Stimulated activated naive CD8-positive, alpha-beta T cell treated with anti-CD3 and anti-CD28 coated beads, Interleukin-15, Interleukin-2, amounts not matched to agents 100 ng/mL and 50 ng/mL, for 24 hours (primary cell): ENCODE measurements around the gene CBX2.

Experiments used
- H3K27ac Mint-ChIP-seq: one replicate; pipeline ENCODE4 v1.8.0; 2021; ENCODE audit warnings: mild to moderate bottlenecking, mixed read lengths
- H3K27me3 Mint-ChIP-seq: one replicate; pipeline ENCODE4 v1.8.0; 2021; ENCODE audit warnings: mixed read lengths
- H3K36me3 Mint-ChIP-seq: one replicate; pipeline ENCODE4 v1.8.0; 2021; ENCODE audit warnings: low read depth, mixed read lengths
- H3K4me1 Mint-ChIP-seq: one replicate; pipeline ENCODE4 v1.8.0; 2021; ENCODE audit warnings: low read depth, mixed read lengths
- H3K4me3 Mint-ChIP-seq: one replicate; pipeline ENCODE4 v1.8.0; 2021; ENCODE audit warnings: mild to moderate bottlenecking, mixed read lengths
- H3K9me3 Mint-ChIP-seq: one replicate; pipeline ENCODE4 v1.8.0; 2021; ENCODE audit warnings: mixed read lengths

Gene CBX2

DNA sequence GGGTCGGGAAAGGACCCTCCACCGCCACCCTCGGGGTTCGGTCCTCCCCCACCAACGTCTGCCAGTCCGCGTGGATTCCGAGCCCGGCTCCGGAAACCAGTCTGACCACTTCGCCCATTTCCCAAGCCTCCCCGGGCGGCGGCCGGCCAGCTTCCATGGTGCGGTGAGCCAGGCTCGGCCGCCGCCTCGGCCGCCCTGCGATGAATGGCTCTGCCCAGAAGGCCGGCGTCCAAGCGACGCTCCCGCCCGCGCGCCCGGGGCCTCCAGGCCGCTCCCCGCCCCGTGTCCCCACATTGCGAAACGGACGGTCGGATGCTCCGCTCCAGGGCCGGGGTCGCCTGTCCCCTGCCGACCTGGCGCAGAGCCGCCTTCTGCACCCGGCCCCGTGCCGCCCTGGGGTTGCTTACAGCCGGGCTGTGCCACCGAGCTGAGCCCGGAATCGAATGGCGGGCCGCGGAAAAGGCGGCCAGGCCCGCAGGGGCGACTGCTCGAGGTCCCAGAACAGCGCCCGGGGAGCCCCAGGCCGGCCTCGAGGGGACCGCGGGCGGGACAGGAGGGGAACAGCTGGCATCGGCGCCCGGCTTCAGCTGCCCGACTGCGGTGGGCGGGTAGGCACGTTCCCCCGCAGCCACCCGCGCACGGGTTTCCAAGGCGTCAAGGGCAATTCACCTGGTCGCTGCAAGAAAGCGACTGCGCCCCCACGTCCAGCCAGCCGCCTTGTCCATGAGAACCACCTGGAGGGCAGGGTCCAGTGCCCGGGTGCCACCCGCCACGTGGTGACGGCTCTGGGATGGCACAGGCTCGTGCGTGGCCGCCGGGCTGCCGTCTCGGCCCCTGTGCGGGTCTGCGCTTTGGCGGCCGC lies 37.3 kb downstream of the CBX2 start:
- no peak overlapping the region for H3K27ac Mint-ChIP-seq
- peaks cover 28% of the 10 kb centered on the region for H3K4me1 Mint-ChIP-seq
- H3K4me3 Mint-ChIP-seq, result no peak overlapping the region
- peaks cover 45% of the 10 kb centered on the region for H3K27me3 Mint-ChIP-seq
- no peaks in the 10 kb centered on the region for H3K9me3 Mint-ChIP-seq
- no peaks in the 10 kb centered on the region for H3K36me3 Mint-ChIP-seq

DNA sequence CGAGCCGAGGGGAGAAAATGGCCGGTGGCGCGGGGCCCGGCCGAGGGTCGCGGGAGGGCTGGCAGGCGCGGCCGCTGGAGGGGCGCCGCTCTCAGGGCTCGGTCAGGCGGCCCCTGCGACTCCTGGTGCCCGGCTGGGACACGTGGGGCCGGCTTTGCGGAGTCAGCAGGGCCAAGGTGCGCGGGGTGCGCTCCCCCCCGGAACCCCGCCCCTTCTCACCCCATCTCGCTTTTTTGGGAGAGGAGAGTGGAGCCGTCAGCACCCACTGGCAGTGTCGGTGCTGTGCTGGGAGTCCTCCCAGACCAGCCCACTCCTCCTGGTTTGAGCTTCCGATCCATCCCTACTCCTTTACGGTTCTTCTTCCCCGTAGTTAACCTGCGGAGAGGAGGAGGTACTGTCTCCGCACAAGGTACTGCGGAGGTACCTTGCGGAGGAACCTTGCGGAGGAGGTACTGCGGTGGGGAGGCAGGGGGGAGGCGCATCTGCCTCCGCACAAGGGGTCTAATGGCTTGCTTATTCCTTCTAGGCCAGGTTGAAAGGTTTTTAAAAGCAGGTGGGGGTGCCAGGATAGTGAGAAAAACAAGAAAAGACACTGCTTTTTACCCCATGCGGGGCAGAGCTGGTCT lies 38.0 kb downstream of the CBX2 start:
- peaks cover 24% of the 10 kb centered on the region for H3K4me1 Mint-ChIP-seq
- no peak overlapping the region for H3K27ac Mint-ChIP-seq
- H3K4me3 Mint-ChIP-seq, result no peak overlapping the region
- no peaks in the 10 kb centered on the region for H3K9me3 Mint-ChIP-seq
- no peaks in the 10 kb centered on the region for H3K36me3 Mint-ChIP-seq
- peaks cover 49% of the 10 kb centered on the region for H3K27me3 Mint-ChIP-seq

DNA sequence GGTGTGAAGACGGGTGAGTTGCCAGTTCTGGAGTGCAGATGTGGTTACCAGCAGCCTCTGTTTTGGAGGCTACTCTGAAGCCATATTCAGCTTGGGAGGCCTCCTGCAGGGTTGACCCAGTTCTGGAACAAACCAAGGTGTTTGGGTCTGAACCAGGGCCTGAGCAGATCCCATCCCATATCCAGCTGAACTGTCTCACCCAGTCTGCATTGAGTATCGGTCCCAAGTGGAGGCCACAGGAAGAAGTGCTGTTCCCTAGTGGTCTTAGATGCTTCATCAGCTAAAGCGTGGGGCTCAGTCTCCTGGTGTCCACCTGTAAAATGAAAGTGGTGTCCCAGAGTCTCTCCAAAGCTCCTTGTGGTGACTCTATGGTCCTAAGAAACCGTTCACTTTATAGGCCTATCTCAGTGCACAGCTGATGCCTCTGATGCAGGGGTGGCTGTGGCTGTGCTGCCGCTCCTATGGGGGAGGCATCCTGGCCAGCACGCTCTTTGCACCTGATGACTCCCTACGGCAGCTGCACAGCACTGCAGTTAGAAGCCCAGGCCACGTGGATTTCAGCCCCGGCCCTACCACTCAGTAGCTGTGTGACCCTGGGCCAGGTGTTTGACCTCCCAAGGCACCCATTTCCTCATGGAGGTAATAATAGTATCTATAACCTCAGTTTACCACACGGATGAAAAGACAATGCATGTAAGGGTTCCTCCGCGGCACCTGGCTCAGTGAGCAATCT lies 40.2 kb downstream of the CBX2 start:
- Mint-ChIP-seq H3K4me3 (no peak overlapping the region), H3K27ac (no peak overlapping the region), H3K27me3 (peaks cover 48% of the 10 kb centered on the region)

DNA sequence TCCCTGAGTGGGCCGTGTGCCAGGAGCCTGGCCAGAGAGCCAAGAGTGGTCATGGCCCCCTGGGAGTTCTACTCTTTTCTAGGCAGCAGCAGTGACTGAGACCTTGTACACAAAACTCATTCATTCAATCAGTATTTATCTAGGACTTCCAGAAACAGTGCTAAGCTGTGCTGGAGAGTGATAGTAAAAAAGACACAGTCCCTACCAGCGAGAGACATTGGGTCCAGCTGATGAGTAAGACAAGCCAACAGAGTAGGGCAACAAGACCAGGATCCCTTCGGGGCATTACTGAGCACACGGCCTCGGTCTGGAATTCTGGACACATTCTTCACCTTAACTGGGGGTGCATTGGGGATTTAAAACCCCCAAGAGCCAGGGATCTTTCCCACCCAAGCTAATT lies 41.1 kb downstream of the CBX2 start:
- Mint-ChIP-seq H3K27me3 (peaks cover 48% of the 10 kb centered on the region), H3K4me1 (peaks cover 9% of the 10 kb centered on the region), H3K9me3 (no peaks in the 10 kb centered on the region), H3K27ac (no peak overlapping the region), H3K36me3 (no peaks in the 10 kb centered on the region), H3K4me3 (no peak overlapping the region)

More for the DNA sequence above, 40.2 kb downstream of the CBX2 start:
- H3K9me3 Mint-ChIP-seq, result no peaks in the 10 kb centered on the region
- peaks cover 10% of the 10 kb centered on the region for H3K4me1 Mint-ChIP-seq
- H3K36me3 Mint-ChIP-seq, result no peaks in the 10 kb centered on the region

DNA sequence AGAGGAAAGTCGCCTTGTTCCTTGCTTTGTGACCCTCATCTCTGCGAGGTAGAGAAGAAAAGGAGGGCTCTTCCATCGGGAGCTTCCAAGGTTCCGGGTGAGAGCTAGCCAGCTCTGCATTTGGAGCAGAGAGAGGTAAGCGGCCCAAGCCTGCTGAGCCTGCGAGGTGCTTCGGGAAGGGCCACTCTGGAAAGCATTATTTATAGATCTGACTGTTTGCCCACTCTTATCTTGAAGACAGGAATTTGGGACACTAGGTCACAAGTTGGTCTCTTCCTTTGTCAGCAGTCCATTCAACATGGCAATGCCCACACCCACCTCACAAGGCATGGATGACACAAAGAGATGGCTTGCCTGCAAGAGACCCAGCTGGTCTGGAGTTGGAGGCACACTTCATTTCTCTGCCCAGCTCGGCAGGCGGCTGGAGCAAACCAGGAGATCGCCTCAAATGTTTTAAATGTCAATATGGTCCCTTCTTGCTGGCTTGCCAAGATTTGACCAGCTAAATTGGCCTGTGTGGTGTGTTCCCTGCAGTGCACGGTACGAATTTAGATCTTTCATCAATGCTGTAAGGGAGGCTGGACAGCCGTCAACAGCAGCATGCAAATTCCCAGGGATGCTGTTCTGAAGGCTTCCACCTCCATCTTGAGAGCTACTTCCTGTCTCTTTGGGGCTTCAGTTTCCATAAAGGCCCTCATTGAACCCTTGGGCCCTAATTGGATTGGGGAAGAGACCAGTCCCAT lies 41.8 kb downstream of the CBX2 start:
- peaks cover 4% of the 10 kb centered on the region for H3K4me1 Mint-ChIP-seq

DNA sequence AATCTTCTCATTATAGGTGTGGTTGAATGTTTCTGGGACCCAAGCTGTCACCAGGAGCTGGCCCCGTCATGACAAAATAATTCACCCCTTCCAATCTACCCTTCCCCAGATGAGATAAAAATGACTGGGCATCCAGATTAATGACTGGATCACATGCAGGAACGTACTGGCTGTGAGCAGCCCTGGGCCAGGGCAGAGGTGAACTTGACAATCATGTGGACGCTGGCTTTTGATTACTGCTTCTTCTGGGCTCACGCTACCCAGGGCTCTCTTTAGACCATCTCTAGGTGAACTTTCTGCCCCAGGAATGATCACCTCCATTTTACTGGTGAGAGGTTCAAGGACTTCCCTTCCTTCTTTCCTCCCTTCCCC lies 43.0 kb downstream of the CBX2 start:
- no peaks in the 10 kb centered on the region for H3K36me3 Mint-ChIP-seq
- H3K9me3 Mint-ChIP-seq, result no peaks in the 10 kb centered on the region
- H3K4me3 Mint-ChIP-seq, result no peak overlapping the region
- peaks cover 3% of the 10 kb centered on the region for H3K4me1 Mint-ChIP-seq
- peaks cover 46% of the 10 kb centered on the region for H3K27me3 Mint-ChIP-seq
- H3K27ac Mint-ChIP-seq, result no peak overlapping the region

More for the DNA sequence above, 41.8 kb downstream of the CBX2 start:
- Mint-ChIP-seq H3K4me3 (no peak overlapping the region), H3K27ac (no peak overlapping the region), H3K27me3 (peaks cover 48% of the 10 kb centered on the region), H3K36me3 (no peaks in the 10 kb centered on the region), H3K9me3 (no peaks in the 10 kb centered on the region)

- H3K9me3 Mint-ChIP-seq, result no peaks in the 10 kb centered on the region
- H3K27me3 Mint-ChIP-seq, result peaks cover 43% of the 10 kb centered on the region
- peaks cover 6% of the 10 kb centered on the region for H3K4me1 Mint-ChIP-seq
- no peak overlapping the region for H3K27ac Mint-ChIP-seq
- no peak overlapping the region for H3K4me3 Mint-ChIP-seq
- H3K36me3 Mint-ChIP-seq, result no peaks in the 10 kb centered on the region
These were observed 43.6 kb downstream of the CBX2 start for GRCh38 chr17:79821331-79822095.

DNA sequence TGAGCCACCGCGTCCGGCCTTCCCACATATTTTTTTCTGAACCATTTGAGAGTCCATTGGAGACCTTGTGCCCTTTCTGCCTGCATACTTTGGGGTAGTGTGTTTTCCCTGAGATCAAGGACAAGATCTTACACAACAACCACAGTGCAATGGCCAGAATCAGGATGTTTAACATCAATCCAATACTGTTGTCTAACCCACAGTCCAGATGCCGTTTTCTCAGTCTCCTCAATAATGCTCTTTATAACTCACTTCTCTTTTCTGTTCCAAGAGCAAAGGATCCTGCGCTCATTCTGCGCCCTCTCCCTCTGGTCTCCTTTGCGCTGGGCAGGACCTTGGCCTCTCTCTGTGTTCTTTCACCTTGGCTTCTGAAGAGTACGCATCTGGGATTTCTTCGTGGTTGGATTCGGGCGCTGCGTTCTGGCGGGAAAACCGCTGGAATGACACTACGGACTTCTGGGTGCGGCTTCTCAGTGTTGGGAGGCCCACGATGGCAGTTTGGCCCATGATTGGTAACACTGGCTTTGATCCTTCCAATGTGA lies 44.7 kb downstream of the CBX2 start:
- Mint-ChIP-seq H3K27ac (no peak overlapping the region), H3K36me3 (no peaks in the 10 kb centered on the region), H3K27me3 (peaks cover 36% of the 10 kb centered on the region), H3K4me1 (peaks cover 8% of the 10 kb centered on the region), H3K4me3 (no peak overlapping the region), H3K9me3 (no peaks in the 10 kb centered on the region)

DNA sequence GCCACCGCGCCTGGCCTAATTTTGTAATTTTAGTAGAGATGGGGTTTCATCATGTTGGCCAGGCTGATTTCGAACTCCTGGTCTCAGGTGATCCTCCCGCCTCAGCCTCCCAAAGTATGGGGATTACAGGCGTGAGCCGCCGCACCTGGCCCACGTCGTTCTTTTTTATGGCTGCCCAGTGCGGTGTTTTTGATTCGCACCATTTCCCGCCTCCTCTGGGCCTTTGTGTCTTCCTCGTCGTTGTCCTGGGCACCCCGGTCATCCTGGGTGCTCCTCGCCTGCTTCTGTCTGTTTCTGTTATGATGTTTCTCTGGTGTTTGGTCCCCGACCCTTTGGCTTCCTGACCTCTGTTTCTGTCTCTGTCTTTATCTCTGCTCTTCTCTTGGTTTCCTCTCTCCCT lies 46.3 kb downstream of the CBX2 start:
- peaks cover 34% of the 10 kb centered on the region for H3K27me3 Mint-ChIP-seq
- H3K36me3 Mint-ChIP-seq, result no peaks in the 10 kb centered on the region
- no peak overlapping the region for H3K27ac Mint-ChIP-seq
- H3K4me3 Mint-ChIP-seq, result no peak overlapping the region
- no peaks in the 10 kb centered on the region for H3K9me3 Mint-ChIP-seq
- peaks cover 8% of the 10 kb centered on the region for H3K4me1 Mint-ChIP-seq

GRCh38 chr17:79824893-79825579 lies 47.1 kb downstream of the CBX2 start:
- Mint-ChIP-seq H3K27me3 (peaks cover 30% of the 10 kb centered on the region), H3K9me3 (no peaks in the 10 kb centered on the region), H3K36me3 (no peaks in the 10 kb centered on the region), H3K27ac (no peak overlapping the region), H3K4me3 (no peak overlapping the region), H3K4me1 (peaks cover 8% of the 10 kb centered on the region)

DNA sequence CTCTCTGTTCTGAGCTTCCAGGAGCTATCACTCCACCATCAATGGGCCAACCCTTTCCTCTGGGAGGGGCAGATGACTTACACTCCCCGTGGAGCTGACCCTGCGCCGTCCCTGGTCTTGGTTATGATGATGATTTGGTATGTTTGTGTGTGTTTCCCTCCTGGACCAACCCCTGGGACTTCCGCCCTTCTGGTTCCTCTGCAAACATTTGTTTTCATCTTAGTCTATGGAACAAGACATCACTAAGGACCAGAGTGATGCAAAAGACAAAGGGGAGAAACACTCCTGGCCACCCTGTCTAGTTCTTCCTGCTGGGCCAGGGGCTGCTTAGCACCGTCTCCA lies 47.6 kb downstream of the CBX2 start:
- H3K4me1 Mint-ChIP-seq, result peaks cover 8% of the 10 kb centered on the region

DNA sequence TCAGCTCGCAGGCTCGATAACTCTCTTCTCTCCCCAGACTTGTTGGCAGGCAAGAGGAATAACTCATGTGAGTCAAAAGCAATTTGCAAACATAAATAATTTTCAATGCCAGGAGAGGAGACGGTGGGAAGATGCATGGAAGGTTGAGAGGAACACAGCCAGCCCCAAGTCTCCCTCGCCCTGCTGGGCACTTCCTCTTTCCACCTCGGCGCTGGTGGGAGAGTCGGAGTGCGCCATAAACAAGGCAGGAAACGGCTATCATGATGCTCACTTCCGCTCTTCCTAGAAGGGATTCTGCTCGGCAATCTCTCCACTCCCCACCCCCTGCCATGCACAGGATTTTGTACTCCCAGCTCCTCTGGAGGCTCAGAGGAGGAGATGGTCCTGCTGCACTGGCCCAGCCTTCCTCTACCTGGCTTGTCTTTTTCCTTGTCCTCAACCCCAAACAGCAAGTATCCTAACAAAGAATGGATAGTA lies 48.3 kb downstream of the CBX2 start:
- H3K4me3 Mint-ChIP-seq, result no peak overlapping the region
- peaks cover 8% of the 10 kb centered on the region for H3K4me1 Mint-ChIP-seq
- no peak overlapping the region for H3K27ac Mint-ChIP-seq
- H3K36me3 Mint-ChIP-seq, result no peaks in the 10 kb centered on the region
- H3K27me3 Mint-ChIP-seq, result peaks cover 18% of the 10 kb centered on the region
- no peaks in the 10 kb centered on the region for H3K9me3 Mint-ChIP-seq

More for the DNA sequence above, 47.6 kb downstream of the CBX2 start:
- no peaks in the 10 kb centered on the region for H3K36me3 Mint-ChIP-seq
- no peak overlapping the region for H3K27ac Mint-ChIP-seq
- no peak overlapping the region for H3K4me3 Mint-ChIP-seq
- peaks cover 24% of the 10 kb centered on the region for H3K27me3 Mint-ChIP-seq
- H3K9me3 Mint-ChIP-seq, result no peaks in the 10 kb centered on the region

GRCh38 chr17:79826841-79827578 lies 49.1 kb downstream of the CBX2 start:
- H3K4me3 Mint-ChIP-seq, result no peak overlapping the region
- no peak overlapping the region for H3K27ac Mint-ChIP-seq
- H3K4me1 Mint-ChIP-seq, result peaks cover 12% of the 10 kb centered on the region
- H3K9me3 Mint-ChIP-seq, result no peaks in the 10 kb centered on the region
- H3K27me3 Mint-ChIP-seq, result peaks cover 17% of the 10 kb centered on the region
- no peaks in the 10 kb centered on the region for H3K36me3 Mint-ChIP-seq
